K562 (cell line): ENCODE data around the gene SNRNP40. TPM values are rescaled to one million over a fixed set of nuclear protein-coding genes. Genes with fewer than 3 reads are reported as not detected.

Experiments
- ATAC-seq: fragments of 200-7000 bp; cut with Tn5 transposase; 3 replicates; pipeline ENCODE4 v1.9.1; 2020; ENCODE audit warnings: moderate library complexity
- BruUV-seq: library from RNA; stranded (reverse); fragments of 400-500 nt; replicated peaks from 2 replicates; lab custom pipeline; 2021; lab: Mats Ljungman, UMichigan
- CTCF ChIA-PET: fragments of 300-600 bp; formaldehyde crosslinking; extraction: SDS; loops from one replicate; lab custom pipeline; 2021; ENCODE audit warnings: low intra/inter-chr PET ratio; lab: Yijun Ruan, JAX
- POLR2A ChIA-PET: fragments of 300-600, 350-650 bp; sonication (Branson Sonifier 250); formaldehyde crosslinking; extraction: SDS; loops from one replicate; lab custom pipeline; 2021; ENCODE audit warnings: antibody characterized with exemption, inconsistent platforms; lab: Yijun Ruan, JAX
- DNase-seq, 4 experiments: peaks; one replicate each; pipeline versions ENCODE4 v3.0.0 to v3.0.0-alpha.2; 2011 to 2018; ENCODE audit warnings: low spot score in 3 of 4, mixed read lengths in 3 of 4; ENCODE audit errors: extremely low read depth in 1 of 4
- FAIRE-seq: peaks from 2 replicates; lab custom pipeline; 2011; peaks lifted over from hg19 to GRCh38; lab: Jason Lieb, UNC
- H2AFZ ChIP-seq: 2 replicates; pipeline ENCODE4 v1.6.0; 2011; ENCODE audit warnings: low read depth, low read length, control low read depth, inconsistent platforms
- H3K27ac ChIP-seq: fragments of 200-600 bp; 3 replicates; pipeline ENCODE4 v1.8.0; 2011; ENCODE audit warnings: low read depth, mild to moderate bottlenecking, control low read depth, inconsistent platforms, low read length, moderate library complexity, mixed read lengths; ENCODE audit errors: extremely low read depth
- H3K27me3 ChIP-seq, 2 experiments: fragments of 300-600 bp in 1 of 2; 2 replicates in 1 of 2; 3 replicates in 1 of 2; pipeline versions ENCODE4 v1.6.0 to v1.8.0; 2011; ENCODE audit warnings: inconsistent platforms in 2 of 2, low read length in 2 of 2, mild to moderate bottlenecking in 1 of 2, mixed read lengths in 1 of 2, moderate library complexity in 1 of 2; ENCODE audit not compliant: control insufficient read depth in 2 of 2, insufficient read depth in 2 of 2
- H3K36me3 ChIP-seq: fragments of 300-600 bp; 3 replicates; pipeline ENCODE4 v1.8.0; 2011; ENCODE audit warnings: mild to moderate bottlenecking, low read length, inconsistent platforms; ENCODE audit not compliant: control insufficient read depth, insufficient read depth
- H3K4me1 ChIP-seq, 2 experiments: fragments of 200-600 bp in 1 of 2; replicated peaks in 1 of 2; 2 replicates in 1 of 2; 3 replicates in 1 of 2; pipeline versions ENCODE4 v1.5.1 to v1.8.0; 2011; ENCODE audit warnings: inconsistent platforms in 2 of 2, low read length in 2 of 2, mild to moderate bottlenecking in 1 of 2, mixed read lengths in 1 of 2, moderate library complexity in 1 of 2; ENCODE audit not compliant: control insufficient read depth in 2 of 2, insufficient read depth in 2 of 2
- H3K4me2 ChIP-seq: 2 replicates; pipeline ENCODE4 v1.6.1; 2011; ENCODE audit warnings: low read length, control low read depth, inconsistent platforms, mixed read lengths; ENCODE audit not compliant: insufficient read depth
- H3K4me3 ChIP-seq: fragments of 200-600 bp; sonication (generic), shearing (Covaris generic); 2 replicates; pipeline ENCODE4 v1.5.1; 2016; ENCODE audit warnings: control low read depth, inconsistent platforms
- H3K79me2 ChIP-seq: fragments of 200-600 bp; 3 replicates; pipeline ENCODE4 v1.8.0; 2011; ENCODE audit warnings: low read length, inconsistent platforms; ENCODE audit not compliant: control insufficient read depth, insufficient read depth
- H3K9ac ChIP-seq, 2 experiments: 2 replicates each; pipeline versions ENCODE4 v1.6.0 to v1.6.1; 2011; ENCODE audit warnings: low read depth in 2 of 2, low read length in 2 of 2, control low read depth in 1 of 2, inconsistent platforms in 1 of 2, mild to moderate bottlenecking in 1 of 2, mixed read lengths in 1 of 2; ENCODE audit not compliant: insufficient read depth in 1 of 2
- H3K9me1 ChIP-seq: one replicate; pipeline ENCODE4 v1.6.0; 2011; ENCODE audit warnings: inconsistent platforms, mild to moderate bottlenecking, low read length, moderate library complexity; ENCODE audit not compliant: control insufficient read depth, insufficient read depth
- H3K9me3 ChIP-seq: replicated peaks from 2 replicates; pipeline ENCODE4 v1.5.1; 2011; ENCODE audit warnings: low read depth, low read length, inconsistent platforms; ENCODE audit not compliant: control insufficient read depth, insufficient read depth
- H4K20me1 ChIP-seq: replicated peaks from 2 replicates; pipeline ENCODE4 v1.6.1; 2011; ENCODE audit warnings: low read length, inconsistent platforms, mixed read lengths; ENCODE audit not compliant: control insufficient read depth, insufficient read depth
- CLOCK ChIP-seq: fragments of 250-450 bp; sonication (Bioruptor Pico); IDR thresholded peaks from 2 replicates; pipeline ENCODE4 v1.4.0; 2020; ENCODE audit warnings: mild to moderate bottlenecking, moderate library complexity, borderline replicate concordance
- GABPA ChIP-seq: fragments of 200-800 bp; sonication (Bioruptor generic); conservative IDR thresholded peaks from 2 replicates; pipeline ENCODE4 v1.6.1; 2016; ENCODE audit warnings: low read depth, missing genetic modification characterization, missing compliant biosample characterization
- HINFP ChIP-seq: fragments of 450-650 bp; conservative IDR thresholded peaks from 2 replicates; pipeline ENCODE4 v1.6.1; 2016; ENCODE audit warnings: missing genetic modification characterization, low read depth, mild to moderate bottlenecking, control low read depth, missing compliant biosample characterization
- HLTF ChIP-seq: fragments of 450-650 bp; IDR thresholded peaks from 2 replicates; pipeline ENCODE4 v1.6.1; 2016
- HNRNPLL ChIP-seq: fragments of 200-400 bp; formaldehyde crosslinking; IDR thresholded peaks from 2 replicates; pipeline ENCODE4 v1.6.1; 2017; ENCODE audit warnings: low read length, low read depth, mild to moderate bottlenecking; ENCODE audit not compliant: poor library complexity, severe bottlenecking
- KLF10 ChIP-seq: fragments of 250-450 bp; sonication (Bioruptor Pico); IDR thresholded peaks from 2 replicates; pipeline ENCODE4 v1.6.1; 2021; ENCODE audit warnings: matching md5 sums
- KLF16 ChIP-seq: IDR thresholded peaks from 2 replicates; pipeline ENCODE4 v1.6.1; 2016; ENCODE audit warnings: antibody characterized with exemption
- MBD2 ChIP-seq: sonication (generic); IDR thresholded peaks from 2 replicates; pipeline ENCODE4 v1.6.1; 2016; ENCODE audit warnings: low read depth, borderline replicate concordance
- MEIS2 ChIP-seq: fragments of 450-650 bp; IDR thresholded peaks from 2 replicates; pipeline ENCODE4 v1.6.1; 2014; ENCODE audit warnings: mild to moderate bottlenecking; ENCODE audit not compliant: partially characterized antibody
- RCOR1 ChIP-seq, 2 experiments: IDR thresholded peaks; 2 replicates each; pipeline ENCODE4 v1.6.1; 2012; ENCODE audit warnings: low read depth in 2 of 2, low read length in 2 of 2, borderline replicate concordance in 1 of 2, improper control_type of control experiment in 1 of 2
- SP2 ChIP-seq: IDR thresholded peaks from 2 replicates; pipeline ENCODE4 v1.6.1; 2011; ENCODE audit warnings: mild to moderate bottlenecking, low read depth, low read length, moderate library complexity; ENCODE audit not compliant: poor library complexity, severe bottlenecking; ENCODE audit errors: extremely low read depth
- SRSF3 ChIP-seq: fragments of 200-400 bp; formaldehyde crosslinking; IDR thresholded peaks from 2 replicates; pipeline ENCODE4 v1.6.1; 2016; ENCODE audit warnings: mild to moderate bottlenecking, low read length, moderate library complexity; ENCODE audit not compliant: insufficient read depth
- TBL1XR1 ChIP-seq, 2 experiments: IDR thresholded peaks; 2 replicates each; pipeline ENCODE4 v1.6.1; 2012; ENCODE audit warnings: improper control_type of control experiment in 2 of 2, low read length in 2 of 2, mild to moderate bottlenecking in 1 of 2
- TRIM28 ChIP-seq: fragments of 450-650 bp; IDR thresholded peaks from 2 replicates; pipeline ENCODE4 v1.6.1; 2017
- ZFPM2 ChIP-seq: fragments of 250-450 bp; sonication (Bioruptor Pico); IDR thresholded peaks from 2 replicates; pipeline ENCODE4 v1.5.1; 2022; ENCODE audit warnings: mild to moderate bottlenecking
- ZNF146 ChIP-seq: IDR thresholded peaks from one replicate; pipeline ENCODE4 v1.6.1; 2018; ENCODE audit warnings: missing compliant biosample characterization; ENCODE audit not compliant: unreplicated experiment
- ZNF354B ChIP-seq: fragments of 250-450 bp; sonication (Bioruptor Pico); IDR thresholded peaks from 2 replicates; pipeline ENCODE4 v1.4.0; 2020
- WGBS: fragments of 100-300 bp; shearing (Covaris generic); methylation state at CpG from one replicate; pipeline ENCODE4 v1.1.6; 2016; ENCODE audit warnings: low coverage, mixed read lengths; ENCODE audit not compliant: insufficient coverage; ENCODE audit errors: missing lambda C conversion rate; 5-methylcytosine and 5-hydroxymethylcytosine counted together
- in situ Hi-C: fragments of 300-500 bp; cut with MboI; formaldehyde crosslinking; loops from 4 replicates; pipeline ENCODE4 v1.15.0; 2018; ENCODE audit warnings: inconsistent platforms, mixed read lengths
- intact Hi-C: fragments of 100-400 bp; cut with micrococcal nuclease; formaldehyde crosslinking; loops from 2 replicates; pipeline ENCODE4 v1.14.2; 2022
- polyA plus RNA-seq, 8 experiments: library from polyadenylated mRNA; depleted of rRNA in 4 of 8; stranded (reverse) in 5 of 8; unstranded in 3 of 8; fragments of >200 nt; fragmentation: Nextera tagmentation in 2 of 8; fragmentation: Illumina TruSeq in 1 of 8; extraction: Ambion mirVana in 2 of 8; extraction: Trizol in 1 of 8; gene quantifications; 2 replicates each; pipeline versions ENCODE4 v1.2.1 to v1.2.3, GENCODE V29; 2011 to 2014; ENCODE audit warnings: inconsistent platforms in 1 of 8, missing spikeins in 1 of 8
- total RNA-seq, 7 experiments: library from RNA; depleted of rRNA in 6 of 7; stranded (reverse); fragments of >200 nt in 6 of 7; fragmentation: Illumina TruSeq in 2 of 7; extraction: Trizol in 2 of 7; gene quantifications; 2 replicates each; pipeline versions ENCODE4 v1.2.1 to v1.2.3, GENCODE V29; 2011 to 2021; ENCODE audit warnings: low replicate concordance in 1 of 7
- TF ChIP-seq, protein P1 (sequence below): conservative IDR thresholded peaks from 2 replicates; pipeline ENCODE4 v1.6.1; 2011; ENCODE audit warnings: low read depth, mild to moderate bottlenecking, low read length; ENCODE audit not compliant: control insufficient read depth

SNRNP40 gene
- total and polyA plus RNA-seq, 9 of the 15 experiments (the other 6 are each of a cell fraction or from before 2014, with no cell fraction given): 48.7 to 278 (median 163) TPM

DNA sequence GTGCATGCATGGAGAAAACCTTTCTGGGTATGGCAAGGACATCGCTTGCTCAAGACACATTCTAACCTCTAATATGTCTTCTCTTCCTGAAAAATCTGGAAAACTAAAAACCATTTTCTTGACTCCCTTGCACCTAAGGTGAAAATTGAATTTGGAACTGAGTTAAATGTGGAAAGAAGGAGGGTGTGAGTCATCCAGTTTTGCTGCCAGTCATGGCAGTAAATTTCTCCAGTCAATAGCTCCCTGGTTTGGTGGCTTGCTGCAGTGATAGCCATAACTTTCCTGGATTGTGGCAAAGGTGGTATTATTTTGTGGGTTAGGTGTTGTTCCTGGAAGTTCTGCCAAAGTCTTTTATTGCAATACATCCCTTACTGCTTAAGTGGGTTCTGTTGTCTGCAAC, 2.8 kb upstream of the SNRNP40 start:
- FAIRE-seq (no peak), DNase-seq (peak in 1 of 4 experiments; percentile 25), ATAC-seq (no peak)
- H3K9me3 ChIP-seq: no peaks in the 10 kb centered on the region
- no peak overlapping the region for H3K4me3 ChIP-seq
- no peaks in the 10 kb centered on the region; the same call in 1 of the 2 replicates for H4K20me1 ChIP-seq
- 72% methylated on average over 1 of the region's 1 CpG for whole genome bisulfite sequencing
- H3K27me3 ChIP-seq: no peaks in the 10 kb centered on the region
- peaks cover 5 to 17% of the 10 kb centered on the region in 2 experiments for H3K4me1 ChIP-seq
- H3K36me3 ChIP-seq: peaks cover 19% of the 10 kb centered on the region
- in situ Hi-C loops (no loop called here), intact Hi-C loops (no loop called here)
- no peak overlapping the region for H3K27ac ChIP-seq
- no peaks in the 10 kb centered on the region for H3K9me1 ChIP-seq
- no peak overlapping the region for H3K9ac ChIP-seq
- peaks cover 83% of the 10 kb centered on the region for H3K79me2 ChIP-seq
- ChIA-PET POLR2A (no interaction called here), CTCF (no interaction called here)
- BruUV-seq: no TSS peak
- no peak overlapping the region for H3K4me2 ChIP-seq
- no peak overlapping the region for H2AFZ ChIP-seq
- TF ChIP-seq, protein P1, sequence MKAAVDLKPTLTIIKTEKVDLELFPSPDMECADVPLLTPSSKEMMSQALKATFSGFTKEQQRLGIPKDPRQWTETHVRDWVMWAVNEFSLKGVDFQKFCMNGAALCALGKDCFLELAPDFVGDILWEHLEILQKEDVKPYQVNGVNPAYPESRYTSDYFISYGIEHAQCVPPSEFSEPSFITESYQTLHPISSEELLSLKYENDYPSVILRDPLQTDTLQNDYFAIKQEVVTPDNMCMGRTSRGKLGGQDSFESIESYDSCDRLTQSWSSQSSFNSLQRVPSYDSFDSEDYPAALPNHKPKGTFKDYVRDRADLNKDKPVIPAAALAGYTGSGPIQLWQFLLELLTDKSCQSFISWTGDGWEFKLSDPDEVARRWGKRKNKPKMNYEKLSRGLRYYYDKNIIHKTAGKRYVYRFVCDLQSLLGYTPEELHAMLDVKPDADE: no peak
- no peak for TF ChIP-seq SRSF3
- no peak for TF ChIP-seq CLOCK (CRISPR knock-in tag)
- no peak for TF ChIP-seq KLF10 (CRISPR knock-in tag)
- no peak for TF ChIP-seq ZNF146 (CRISPR knock-in tag)
- TF ChIP-seq KLF16: no peak
- TF ChIP-seq GABPA (tag): no peak
- no peak for TF ChIP-seq HINFP (tag)
- no peak for TF ChIP-seq TBL1XR1 (IDR thresholded peaks at IDR 0.05; ENCODE audit: low read length in 2 of 2)
- TF ChIP-seq RCOR1 (IDR thresholded peaks at IDR 0.05; ENCODE audit: borderline replicate concordance in 1 of 2, low read depth in 2 of 2, low read length in 2 of 2): no peak
- peak; percentile 33 for TF ChIP-seq MEIS2
- TF ChIP-seq HNRNPLL: no peak
- TF ChIP-seq HLTF: no peak
- no peak for TF ChIP-seq SP2
- no peak for TF ChIP-seq MBD2
- no peak for TF ChIP-seq ZNF354B
- TF ChIP-seq TRIM28: no peak
- TF ChIP-seq ZFPM2: no peak
